Measurements from ENCODE around the gene INSRR.

DNA sequence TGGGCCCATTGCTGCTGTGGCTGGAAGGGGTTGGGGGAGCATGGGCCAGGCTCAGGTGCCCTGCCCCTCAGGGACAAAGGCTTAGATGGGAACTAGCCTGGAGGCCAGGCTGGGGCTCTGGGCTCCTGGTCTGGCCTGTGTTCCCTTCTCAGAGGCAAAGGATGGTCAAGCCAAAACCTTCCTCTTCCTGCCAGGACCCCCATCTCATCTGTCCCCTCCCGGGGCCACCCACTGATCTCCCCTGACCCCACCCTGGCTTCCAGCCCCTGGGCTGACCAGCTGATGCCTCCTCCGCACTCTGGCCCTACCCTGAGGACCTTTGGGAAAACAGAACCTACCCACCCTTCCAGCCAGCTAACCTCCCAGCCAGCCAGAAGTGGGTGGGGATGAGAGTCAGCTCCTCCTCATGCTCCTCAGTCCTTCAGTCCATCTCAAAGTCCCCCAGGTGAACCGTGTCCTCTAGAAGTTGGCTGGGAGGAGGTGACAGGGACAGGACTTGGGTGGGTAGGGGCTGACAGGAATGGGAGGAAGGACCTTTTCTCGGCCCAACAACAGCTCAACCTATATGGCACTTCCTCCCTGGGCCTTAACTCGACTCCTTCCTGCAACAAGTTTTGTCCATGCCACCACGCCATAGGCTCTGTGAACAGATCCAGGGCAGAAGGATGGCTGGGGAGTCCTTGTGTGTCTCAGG is 42.1 kb upstream of the INSRR start:
- TF ChIP-seq, protein P1, sequence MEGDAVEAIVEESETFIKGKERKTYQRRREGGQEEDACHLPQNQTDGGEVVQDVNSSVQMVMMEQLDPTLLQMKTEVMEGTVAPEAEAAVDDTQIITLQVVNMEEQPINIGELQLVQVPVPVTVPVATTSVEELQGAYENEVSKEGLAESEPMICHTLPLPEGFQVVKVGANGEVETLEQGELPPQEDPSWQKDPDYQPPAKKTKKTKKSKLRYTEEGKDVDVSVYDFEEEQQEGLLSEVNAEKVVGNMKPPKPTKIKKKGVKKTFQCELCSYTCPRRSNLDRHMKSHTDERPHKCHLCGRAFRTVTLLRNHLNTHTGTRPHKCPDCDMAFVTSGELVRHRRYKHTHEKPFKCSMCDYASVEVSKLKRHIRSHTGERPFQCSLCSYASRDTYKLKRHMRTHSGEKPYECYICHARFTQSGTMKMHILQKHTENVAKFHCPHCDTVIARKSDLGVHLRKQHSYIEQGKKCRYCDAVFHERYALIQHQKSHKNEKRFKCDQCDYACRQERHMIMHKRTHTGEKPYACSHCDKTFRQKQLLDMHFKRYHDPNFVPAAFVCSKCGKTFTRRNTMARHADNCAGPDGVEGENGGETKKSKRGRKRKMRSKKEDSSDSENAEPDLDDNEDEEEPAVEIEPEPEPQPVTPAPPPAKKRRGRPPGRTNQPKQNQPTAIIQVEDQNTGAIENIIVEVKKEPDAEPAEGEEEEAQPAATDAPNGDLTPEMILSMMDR (IDR thresholded peaks at IDR 0.05; ENCODE audit: low read depth, low read length, missing input control), result no peak
- TF ChIP-seq, protein P2, sequence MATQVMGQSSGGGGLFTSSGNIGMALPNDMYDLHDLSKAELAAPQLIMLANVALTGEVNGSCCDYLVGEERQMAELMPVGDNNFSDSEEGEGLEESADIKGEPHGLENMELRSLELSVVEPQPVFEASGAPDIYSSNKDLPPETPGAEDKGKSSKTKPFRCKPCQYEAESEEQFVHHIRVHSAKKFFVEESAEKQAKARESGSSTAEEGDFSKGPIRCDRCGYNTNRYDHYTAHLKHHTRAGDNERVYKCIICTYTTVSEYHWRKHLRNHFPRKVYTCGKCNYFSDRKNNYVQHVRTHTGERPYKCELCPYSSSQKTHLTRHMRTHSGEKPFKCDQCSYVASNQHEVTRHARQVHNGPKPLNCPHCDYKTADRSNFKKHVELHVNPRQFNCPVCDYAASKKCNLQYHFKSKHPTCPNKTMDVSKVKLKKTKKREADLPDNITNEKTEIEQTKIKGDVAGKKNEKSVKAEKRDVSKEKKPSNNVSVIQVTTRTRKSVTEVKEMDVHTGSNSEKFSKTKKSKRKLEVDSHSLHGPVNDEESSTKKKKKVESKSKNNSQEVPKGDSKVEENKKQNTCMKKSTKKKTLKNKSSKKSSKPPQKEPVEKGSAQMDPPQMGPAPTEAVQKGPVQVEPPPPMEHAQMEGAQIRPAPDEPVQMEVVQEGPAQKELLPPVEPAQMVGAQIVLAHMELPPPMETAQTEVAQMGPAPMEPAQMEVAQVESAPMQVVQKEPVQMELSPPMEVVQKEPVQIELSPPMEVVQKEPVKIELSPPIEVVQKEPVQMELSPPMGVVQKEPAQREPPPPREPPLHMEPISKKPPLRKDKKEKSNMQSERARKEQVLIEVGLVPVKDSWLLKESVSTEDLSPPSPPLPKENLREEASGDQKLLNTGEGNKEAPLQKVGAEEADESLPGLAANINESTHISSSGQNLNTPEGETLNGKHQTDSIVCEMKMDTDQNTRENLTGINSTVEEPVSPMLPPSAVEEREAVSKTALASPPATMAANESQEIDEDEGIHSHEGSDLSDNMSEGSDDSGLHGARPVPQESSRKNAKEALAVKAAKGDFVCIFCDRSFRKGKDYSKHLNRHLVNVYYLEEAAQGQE (IDR thresholded peaks at IDR 0.05), result no peak
- TF ChIP-seq GABPA (IDR thresholded peaks at IDR 0.05 in 1 of 2, conservative IDR thresholded peaks at IDR 0.05 in 1 of 2) (no peak), EGR1 (IDR thresholded peaks at IDR 0.05; ENCODE audit: low read depth in 2 of 2) (no peak)
